HG02884 (cell line): ENCODE results near the gene VWC2L.

Experiments used
- ATAC-seq: cut with Tn5 transposase; IDR thresholded peaks from one replicate; pipeline ENCODE4 v1.9.1; 2021; ENCODE audit warnings: mild to moderate bottlenecking, moderate library complexity; ENCODE audit not compliant: unreplicated experiment

VWC2L gene

DNA sequence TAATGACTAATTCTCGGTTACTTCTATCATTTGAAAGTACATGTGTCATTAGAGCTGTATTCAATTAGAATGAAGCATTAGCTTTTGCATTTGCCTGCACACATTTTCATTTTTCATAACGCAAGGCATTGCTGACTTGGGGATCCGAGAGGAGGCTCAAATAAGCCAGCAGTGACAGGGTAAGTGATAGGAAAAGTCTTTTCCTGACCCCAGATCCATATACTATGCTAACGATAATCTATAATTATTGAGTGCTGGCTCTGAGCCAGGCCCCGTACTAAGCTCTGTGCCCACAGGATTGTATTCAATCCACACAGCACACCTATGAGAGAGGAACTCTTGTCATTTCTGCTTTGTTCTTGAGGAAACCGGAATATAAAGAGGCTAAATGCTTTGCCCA lies 168.2 kb downstream of the VWC2L start:
- ATAC-seq: no peak

DNA sequence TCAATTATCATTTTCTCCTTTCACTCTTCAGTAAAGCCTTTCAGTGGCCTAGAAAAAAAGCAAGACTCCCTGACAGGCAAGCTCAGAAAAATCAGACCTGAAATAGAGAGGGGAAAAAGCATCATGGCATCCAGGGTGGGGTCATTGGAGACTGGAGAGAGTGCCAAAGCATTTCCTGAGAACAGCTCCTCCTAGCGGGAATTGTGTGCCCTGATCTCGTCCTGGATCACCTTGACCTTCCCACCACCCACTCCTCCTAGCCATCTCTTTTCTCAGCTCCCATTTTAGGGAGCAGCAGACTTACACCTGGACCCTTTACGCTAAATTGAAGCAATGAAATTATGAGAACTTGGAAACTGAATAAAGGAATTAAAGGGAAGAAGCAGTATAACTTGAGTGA lies 176.6 kb downstream of the VWC2L start:
- no peak for ATAC-seq

DNA sequence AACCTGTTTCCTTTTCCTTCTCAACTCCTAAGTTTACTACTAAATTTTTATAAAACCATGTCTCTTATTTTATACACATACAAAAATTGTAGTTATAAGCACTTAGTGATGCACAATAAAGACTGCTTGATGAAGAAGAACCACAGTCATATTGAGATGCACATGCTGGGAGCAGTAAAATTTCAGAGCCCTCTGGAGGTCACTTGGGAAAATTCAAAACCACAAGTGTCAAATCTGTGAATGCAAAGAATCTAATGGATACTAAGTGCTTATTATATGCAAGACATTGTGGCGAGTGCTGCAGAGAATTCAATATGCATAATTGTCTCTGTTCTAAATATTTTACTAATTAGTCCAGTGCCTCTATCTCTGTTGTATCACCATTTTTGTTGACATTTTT lies 180.5 kb downstream of the VWC2L start:
- no peak for ATAC-seq

DNA sequence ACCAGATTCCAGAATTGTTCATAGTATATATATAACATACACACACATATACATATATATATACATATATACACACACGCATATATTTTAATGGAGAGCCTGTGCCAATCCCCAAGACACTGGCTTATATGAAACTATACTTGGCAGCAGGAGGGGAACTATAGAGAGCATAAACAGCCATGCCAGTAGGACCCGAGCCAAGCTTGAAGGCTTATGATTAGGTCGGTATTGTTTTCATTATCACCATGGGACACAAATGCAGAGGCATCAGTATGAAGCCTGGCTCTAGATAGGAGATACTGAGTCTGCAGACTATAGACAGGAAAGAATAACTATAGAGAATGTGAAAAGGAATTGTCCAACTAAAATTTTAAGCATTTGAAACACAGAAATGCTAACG lies 181.2 kb downstream of the VWC2L start:
- no peak for ATAC-seq

DNA sequence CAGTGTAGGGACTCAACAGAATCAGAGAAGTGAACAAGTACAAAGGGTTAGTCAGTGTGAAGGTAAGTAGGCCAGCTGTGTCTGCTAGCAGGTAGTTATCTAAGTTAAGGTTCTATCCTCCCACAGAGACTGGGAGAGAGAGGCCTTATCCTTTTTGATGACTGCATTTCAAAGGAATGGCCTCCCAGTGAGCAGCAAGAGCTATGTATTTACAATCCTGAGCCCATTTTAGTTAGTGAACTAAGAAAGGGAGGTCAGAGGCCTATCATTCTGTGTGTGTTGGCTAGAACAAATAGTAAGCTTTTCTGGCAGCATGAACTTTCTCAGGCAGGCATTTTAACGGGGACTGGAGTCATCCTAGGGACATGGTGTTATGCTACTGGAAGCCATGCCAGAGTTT lies 182.9 kb downstream of the VWC2L start:
- ATAC-seq: no peak

DNA sequence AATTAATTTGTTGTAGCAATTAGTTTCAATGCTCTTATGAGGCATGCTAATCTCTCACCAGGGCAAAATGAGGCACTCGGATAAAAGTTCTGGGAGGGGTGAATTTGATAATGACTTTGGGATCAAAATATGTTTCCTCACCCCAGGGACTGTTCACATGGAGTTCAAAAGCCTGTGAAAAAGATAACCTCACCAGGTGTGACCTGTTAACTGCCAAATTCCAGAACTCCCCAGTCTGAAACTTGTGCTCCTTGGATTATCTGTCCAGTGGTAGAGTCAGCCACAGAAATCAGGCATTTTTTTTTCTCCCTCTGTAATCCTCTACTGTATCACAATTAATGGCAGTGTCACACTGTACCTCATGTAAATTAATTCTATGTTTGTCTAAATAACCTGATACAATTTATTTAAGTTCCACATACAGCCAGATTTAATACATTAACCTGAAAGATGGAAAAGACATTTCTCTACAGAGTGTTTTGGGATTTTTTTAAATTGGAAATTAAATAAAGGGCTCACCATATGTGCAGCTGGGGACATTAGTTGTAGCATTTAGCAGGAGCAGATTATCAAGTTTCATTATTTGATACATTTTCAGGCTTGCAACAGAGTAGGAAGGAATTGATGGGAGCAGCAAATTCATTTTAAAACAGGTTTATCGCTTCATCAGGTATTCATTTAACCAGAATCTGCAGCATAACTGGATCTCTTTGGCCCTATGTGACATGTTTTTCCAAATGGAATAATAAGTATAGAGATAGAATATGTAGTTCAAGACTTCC lies 191.2 kb downstream of the VWC2L start:
- ATAC-seq: no peak

DNA sequence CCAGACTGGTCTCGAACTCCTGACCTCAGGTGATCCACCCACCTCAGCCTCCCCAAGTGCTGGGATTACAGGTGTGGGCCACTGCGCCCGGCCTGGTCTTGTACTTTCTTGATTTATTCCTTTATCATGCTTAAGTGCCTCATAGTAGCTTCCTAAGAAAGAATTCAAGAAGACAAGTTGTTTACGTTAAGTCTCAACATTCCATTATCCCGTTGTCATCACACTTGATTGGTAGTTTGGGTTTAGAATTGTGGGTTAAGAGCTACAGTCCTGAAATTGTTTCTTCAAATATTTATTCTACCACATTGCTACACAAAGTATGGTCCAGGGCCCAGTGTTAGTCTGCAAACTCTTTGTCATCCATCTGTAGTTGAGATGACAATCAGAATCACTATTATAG lies 194.0 kb downstream of the VWC2L start:
- ATAC-seq: no peak

DNA sequence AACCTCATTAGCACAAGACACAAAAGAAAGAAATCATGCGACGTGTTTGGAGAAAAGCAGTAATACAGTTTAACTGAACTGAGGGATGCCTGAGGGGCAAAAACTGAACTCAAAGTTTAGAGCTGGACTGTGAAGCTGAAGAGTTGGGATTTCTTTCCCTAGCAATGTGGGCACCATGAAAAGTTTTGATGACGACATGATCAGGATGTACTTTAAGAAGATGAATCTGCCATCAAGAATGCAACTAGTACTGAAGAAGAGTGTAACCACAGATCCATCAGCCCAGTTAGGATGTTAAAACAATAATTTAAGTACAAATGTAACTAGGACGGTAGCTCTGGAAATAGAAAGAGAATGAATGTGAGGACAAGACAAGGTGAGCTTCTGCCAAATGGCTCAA lies 196.2 kb downstream of the VWC2L start:
- ATAC-seq: no peak

DNA sequence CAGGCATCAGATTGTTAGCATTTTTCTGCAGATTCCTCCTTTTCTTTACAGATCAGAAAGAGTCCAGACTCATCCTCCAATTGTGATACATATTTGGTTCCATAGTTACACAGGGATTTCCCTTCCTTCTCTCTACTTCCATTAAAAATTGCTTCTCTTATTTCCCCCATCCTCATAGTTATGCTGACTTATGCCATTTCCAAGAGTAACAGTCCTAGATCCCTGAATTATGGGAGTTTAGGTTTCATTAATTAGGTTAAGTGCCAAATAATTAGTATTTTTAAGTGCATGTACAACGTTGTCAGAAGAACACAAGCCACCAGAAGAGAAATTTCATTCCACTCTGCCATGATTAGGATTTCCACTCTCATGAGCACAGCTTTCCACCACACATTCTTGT lies 200.2 kb downstream of the VWC2L start:
- no peak for ATAC-seq

DNA sequence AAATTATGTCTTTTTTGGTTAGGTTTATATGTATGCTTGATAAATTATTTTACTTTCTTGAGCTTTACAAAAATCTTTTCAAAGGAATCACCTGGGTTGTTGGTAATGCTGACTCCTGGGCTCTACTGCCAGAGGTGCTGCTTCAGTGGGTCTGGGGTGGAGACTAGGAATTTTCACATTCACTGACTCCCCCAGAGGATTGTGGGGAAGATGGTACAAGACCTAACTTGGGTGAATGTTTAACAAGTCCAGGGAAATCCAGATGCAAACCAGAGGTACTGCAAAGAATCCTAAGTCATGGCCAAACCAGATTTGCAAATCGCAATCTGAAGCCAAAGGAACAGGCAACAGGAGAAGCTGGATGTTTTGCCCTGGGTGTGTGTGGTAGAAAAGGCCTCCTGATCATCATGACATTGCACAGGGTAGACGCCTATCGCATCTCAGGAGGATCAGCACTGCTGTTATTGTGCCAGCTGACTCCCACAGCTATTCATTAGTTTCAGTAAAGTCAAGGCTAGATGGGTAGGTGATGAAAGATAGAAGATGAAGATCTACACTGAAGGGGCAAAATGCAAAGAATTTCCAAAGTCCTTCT lies 213.4 kb downstream of the VWC2L start:
- no peak for ATAC-seq

DNA sequence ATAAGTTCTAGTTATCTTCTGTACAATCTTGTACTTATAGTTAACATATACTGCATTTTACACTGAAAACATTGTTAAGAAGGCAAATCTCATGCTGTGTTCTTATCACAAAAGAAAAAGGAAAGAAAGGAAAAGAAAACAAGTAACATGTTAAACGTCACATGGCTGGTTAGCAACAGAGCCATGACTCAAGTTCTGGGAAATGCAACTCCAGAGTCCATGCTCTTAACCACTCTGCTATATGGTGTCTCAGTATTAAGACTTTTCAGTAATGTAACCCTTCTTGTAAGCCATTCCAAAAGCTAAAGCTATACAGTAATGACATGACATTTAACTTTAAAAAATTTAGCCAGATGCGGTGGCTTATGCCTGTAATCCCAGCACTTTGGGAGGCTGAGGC lies 217.2 kb downstream of the VWC2L start:
- ATAC-seq: no peak
